ENCODE data around the gene HS2ST1. TPM values are rescaled to one million over a fixed set of nuclear protein-coding genes. Genes with fewer than 3 reads are reported as not detected.
"Not testable (repeated sequence)": the region's sequence is repeated elsewhere in the genome, so short reads cannot be mapped to it uniquely, and the experiment has no call there.

HS2ST1 gene
- total RNA-seq, 3 donors from 2014 or later (not counting 1 experiment from before 2014, with no cell fraction given), result 12.5 to 18.4 (median 14.3) TPM

DNA sequence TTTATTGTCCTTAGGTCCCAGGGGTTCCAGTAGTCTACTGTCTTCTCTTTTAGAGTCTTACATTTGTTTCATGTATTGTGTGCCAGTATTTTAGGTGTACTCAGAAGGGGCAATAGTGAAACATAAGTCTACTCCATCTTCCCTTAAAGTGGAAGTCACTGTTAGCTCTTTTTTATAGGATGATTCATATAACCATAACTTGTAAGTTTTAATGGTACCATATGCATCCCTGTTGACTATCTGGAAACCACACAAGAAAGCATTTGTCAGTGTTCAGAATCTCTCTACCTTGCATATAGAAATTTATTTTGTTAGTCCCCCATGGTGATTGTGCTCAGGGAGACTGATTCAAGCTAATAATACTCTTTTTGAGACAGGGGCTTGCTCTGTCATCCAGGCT, 149.9 kb downstream of the HS2ST1 start:
- Mint-ChIP-seq H3K4me1 (peaks cover 23 to 29% of the 10 kb centered on the region in 2 donors), H3K9me3 (no peaks in the 10 kb centered on the region), H3K36me3 (no peaks in the 10 kb centered on the region), H3K4me3 (no peak overlapping the region), H3K27me3 (ENCODE audit: low read depth in 2 of 2) (no peaks in the 10 kb centered on the region), H3K27ac (no peak overlapping the region)
- no peak overlapping the region for H3K27ac ChIP-seq (ENCODE audit: low read length)
- no peaks in the 10 kb centered on the region for H3K9me3 ChIP-seq (ENCODE audit: control insufficient read depth, insufficient read depth, low read length)
- H3K27me3 ChIP-seq (ENCODE audit: control insufficient read depth, insufficient read depth, low read length), result no peaks in the 10 kb centered on the region
- ATAC-seq (no peak), DNase-seq (no peak)
- no peak for TF ChIP-seq CTCF (IDR thresholded peaks at IDR 0.05)
- intact Hi-C loops (cut with micrococcal nuclease), result no loop called here
- no peaks in the 10 kb centered on the region for H3K4me1 ChIP-seq (ENCODE audit: control insufficient read depth, insufficient read depth, low read length)
- no peak overlapping the region for H3K4me3 ChIP-seq (ENCODE audit: low read length)
- H3K36me3 ChIP-seq (ENCODE audit: control insufficient read depth, insufficient read depth, low read length), result no peaks in the 10 kb centered on the region

GRCh38 chr1:87064986-87065385, 150.6 kb downstream of the HS2ST1 start:
- Histone ChIP-seq H3K27me3 (ENCODE audit: control insufficient read depth, insufficient read depth, low read length) (no peaks in the 10 kb centered on the region), H3K36me3 (ENCODE audit: control insufficient read depth, insufficient read depth, low read length) (no peaks in the 10 kb centered on the region), H3K4me1 (ENCODE audit: control insufficient read depth, insufficient read depth, low read length) (no peaks in the 10 kb centered on the region), H3K9me3 (ENCODE audit: control insufficient read depth, insufficient read depth, low read length) (no peaks in the 10 kb centered on the region), H3K27ac (ENCODE audit: low read length) (no peak overlapping the region), H3K4me3 (ENCODE audit: low read length) (no peak overlapping the region)
- Mint-ChIP-seq H3K4me3 (no peak overlapping the region), H3K9me3 (no peaks in the 10 kb centered on the region), H3K27me3 (ENCODE audit: low read depth in 2 of 2) (no peaks in the 10 kb centered on the region), H3K27ac (no peak overlapping the region), H3K4me1 (peaks cover 23 to 29% of the 10 kb centered on the region in 2 donors), H3K36me3 (no peaks in the 10 kb centered on the region)
- DNase-seq, result no peak
- intact Hi-C loops (cut with micrococcal nuclease), result no loop called here
- WGBS (ENCODE audit: insufficient coverage), result 100% methylated on average over 1 of the region's 1 CpG
- TF ChIP-seq CTCF (IDR thresholded peaks at IDR 0.05), result no peak
- ATAC-seq, result no peak

- intact Hi-C loops (cut with micrococcal nuclease), result not testable (repeated sequence)
These were observed 152.3 kb downstream of the HS2ST1 start for GRCh38 chr1:87066708-87067107.

DNA sequence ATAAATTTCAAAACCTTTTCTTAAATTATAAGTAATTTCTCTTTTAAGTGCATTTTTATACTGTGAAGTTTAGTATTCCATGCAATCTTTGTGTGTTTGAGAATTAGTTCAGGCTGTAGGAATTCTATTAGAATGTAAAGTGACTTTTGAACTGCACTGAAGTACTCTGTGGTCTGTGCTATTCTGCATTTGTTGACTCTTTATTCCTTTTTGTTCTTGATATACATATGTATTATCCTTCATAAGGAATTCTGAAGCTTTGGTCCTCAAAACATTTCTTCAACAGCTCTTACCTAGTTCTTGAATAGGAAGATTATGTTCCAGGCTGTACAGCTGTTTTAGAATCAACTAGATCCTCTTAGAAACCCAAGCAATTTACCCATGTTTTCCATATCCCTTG, 158.0 kb downstream of the HS2ST1 start:
- Histone ChIP-seq H3K4me3 (ENCODE audit: low read length) (no peak overlapping the region), H3K9me3 (ENCODE audit: control insufficient read depth, insufficient read depth, low read length) (no peaks in the 10 kb centered on the region), H3K4me1 (ENCODE audit: control insufficient read depth, insufficient read depth, low read length) (no peaks in the 10 kb centered on the region), H3K36me3 (ENCODE audit: control insufficient read depth, insufficient read depth, low read length) (no peaks in the 10 kb centered on the region), H3K27me3 (ENCODE audit: control insufficient read depth, insufficient read depth, low read length) (no peaks in the 10 kb centered on the region), H3K27ac (ENCODE audit: low read length) (no peak overlapping the region)
- peaks cover 5% of the 10 kb centered on the region for H3K36me3 Mint-ChIP-seq
- H3K9me3 Mint-ChIP-seq, result no peaks in the 10 kb centered on the region
- H3K27me3 Mint-ChIP-seq (ENCODE audit: low read depth in 2 of 2), result no peaks in the 10 kb centered on the region
- TF ChIP-seq CTCF (IDR thresholded peaks at IDR 0.05), result no peak
- H3K27ac Mint-ChIP-seq, result no peak overlapping the region
- DNase-seq, result no peak
- peaks cover 9 to 10% of the 10 kb centered on the region in 2 donors for H3K4me1 Mint-ChIP-seq
- intact Hi-C loops (cut with micrococcal nuclease), result no loop called here
- ATAC-seq, result no peak
- no peak overlapping the region for H3K4me3 Mint-ChIP-seq

More at GRCh38 chr1:87066708-87067107, 152.3 kb downstream of the HS2ST1 start:
- H3K4me3 ChIP-seq (ENCODE audit: low read length); H3K36me3 ChIP-seq (ENCODE audit: control insufficient read depth, insufficient read depth, low read length); H3K4me3 Mint-ChIP-seq; DNase-seq; H3K36me3 Mint-ChIP-seq; ATAC-seq; H3K9me3 ChIP-seq (ENCODE audit: control insufficient read depth, insufficient read depth, low read length); H3K27ac ChIP-seq (ENCODE audit: low read length); H3K27me3 Mint-ChIP-seq (ENCODE audit: low read depth in 2 of 2); H3K27ac Mint-ChIP-seq; H3K4me1 ChIP-seq (ENCODE audit: control insufficient read depth, insufficient read depth, low read length); H3K27me3 ChIP-seq (ENCODE audit: control insufficient read depth, insufficient read depth, low read length); H3K9me3 Mint-ChIP-seq: not testable (repeated sequence)
- peaks cover 21 to 27% of the 10 kb centered on the region in 2 donors for H3K4me1 Mint-ChIP-seq
- WGBS (ENCODE audit: insufficient coverage), result no CpG with 5 or more reads among the region's 1 CpG
